ENCODE results near the gene PHF1.
A peak's percentile ranks its signal among the peaks of the same experiment; 100 is the strongest.

Gene PHF1

DNA sequence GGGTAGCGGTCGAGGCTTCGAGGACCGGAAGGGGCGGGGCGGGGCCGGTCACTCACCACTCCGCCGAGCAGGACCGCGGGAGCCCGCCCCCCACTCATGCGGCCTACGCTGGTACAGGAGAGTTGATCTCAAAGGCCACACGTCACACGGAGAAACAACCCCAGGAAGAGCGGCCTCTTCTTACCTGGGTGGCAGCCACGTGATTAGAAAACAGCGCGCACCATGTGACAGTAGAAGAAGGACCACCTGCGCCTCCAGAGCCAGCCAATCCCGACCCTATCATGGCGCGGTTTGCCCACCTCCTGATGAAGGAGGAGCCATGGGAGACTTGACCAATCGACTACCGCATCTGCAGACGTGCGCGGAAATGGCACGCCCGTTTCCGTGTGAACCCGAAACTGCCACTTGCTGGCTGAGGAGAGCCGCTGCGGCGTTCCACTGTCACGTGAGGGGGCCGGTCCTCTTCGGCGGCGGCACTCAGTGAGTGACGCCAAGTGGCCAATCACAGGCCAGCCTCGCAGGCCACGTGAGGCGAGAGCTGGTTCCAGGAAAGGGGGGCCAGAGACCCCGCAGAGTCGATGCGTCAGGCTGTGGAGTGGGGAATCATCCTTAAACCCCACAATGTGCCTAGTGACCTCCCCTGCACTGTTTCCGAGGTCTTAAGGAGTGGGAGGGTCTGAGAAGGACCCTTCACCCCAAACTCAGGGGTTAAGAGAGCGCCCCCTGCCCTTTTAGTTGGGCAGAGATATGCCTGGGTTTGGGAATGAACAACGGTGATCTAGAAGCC, 7.3 kb downstream of the PHF1 start, which contains the start of gene CUTA:
Gene CUTA, minus strand, starts transcription at position 205 of the 787 bp plus-strand sequence. Its CDS starts 107 bp downstream, at position 98.
- peak; percentile 100 for DNase-seq (ENCODE audit: low read depth, low spot score)

GRCh38 chr6:33418690-33419291, 8.0 kb downstream of the PHF1 start:
- peak; percentile 31 for DNase-seq (ENCODE audit: low read depth, low spot score)

DNA sequence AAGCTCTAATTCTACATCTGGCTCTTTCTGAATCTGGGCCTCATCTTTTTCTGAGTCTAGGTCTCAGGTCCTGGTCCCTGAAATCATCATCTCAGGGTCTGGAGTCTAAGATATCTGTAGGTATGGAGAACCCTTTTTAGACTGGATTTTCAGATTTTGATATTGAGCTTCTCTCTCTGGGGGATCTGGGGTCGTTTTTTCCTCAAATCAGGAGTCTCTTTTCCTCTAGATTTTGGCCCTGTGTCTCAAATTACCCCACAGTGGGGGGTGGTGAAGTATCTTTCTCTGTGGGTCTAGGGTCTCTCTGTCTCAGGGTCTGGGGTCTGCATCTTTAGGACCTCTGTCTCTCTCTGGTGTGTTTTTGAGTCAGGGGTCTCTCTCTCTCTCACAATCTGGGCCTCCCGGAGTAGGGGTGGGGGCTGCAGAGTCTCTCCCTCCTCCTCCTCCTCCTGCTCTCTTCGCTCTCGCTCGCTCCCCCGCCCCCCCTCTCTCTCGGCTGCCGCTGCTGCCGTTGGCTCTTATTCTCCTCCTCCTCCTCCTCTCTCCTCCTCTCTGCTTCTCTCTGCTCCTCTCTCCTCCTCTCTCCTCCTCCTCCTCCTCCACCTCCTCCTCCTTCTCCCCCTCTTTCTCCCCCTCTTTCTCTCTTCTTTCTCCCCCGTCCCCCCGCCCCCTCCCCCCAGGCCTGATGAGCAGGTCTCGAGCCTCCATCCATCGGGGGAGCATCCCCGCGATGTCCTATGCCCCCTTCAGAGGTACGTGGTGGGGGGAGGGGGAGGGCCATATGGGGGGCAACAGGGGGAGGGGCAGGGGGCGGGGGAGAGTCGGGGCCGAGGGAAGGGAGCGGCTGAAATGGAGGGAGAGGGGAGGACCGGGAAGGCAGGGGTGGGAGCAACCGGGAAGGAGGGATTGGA, 9.0 kb downstream of the PHF1 start, which contains the start of gene SYNGAP1:
Gene SYNGAP1, plus strand, starts transcription at position 486 of the 911 bp plus-strand sequence. Its CDS starts 200 bp downstream, at position 686.
- peak; percentile 69 for DNase-seq (ENCODE audit: low read depth, low spot score)

DNA sequence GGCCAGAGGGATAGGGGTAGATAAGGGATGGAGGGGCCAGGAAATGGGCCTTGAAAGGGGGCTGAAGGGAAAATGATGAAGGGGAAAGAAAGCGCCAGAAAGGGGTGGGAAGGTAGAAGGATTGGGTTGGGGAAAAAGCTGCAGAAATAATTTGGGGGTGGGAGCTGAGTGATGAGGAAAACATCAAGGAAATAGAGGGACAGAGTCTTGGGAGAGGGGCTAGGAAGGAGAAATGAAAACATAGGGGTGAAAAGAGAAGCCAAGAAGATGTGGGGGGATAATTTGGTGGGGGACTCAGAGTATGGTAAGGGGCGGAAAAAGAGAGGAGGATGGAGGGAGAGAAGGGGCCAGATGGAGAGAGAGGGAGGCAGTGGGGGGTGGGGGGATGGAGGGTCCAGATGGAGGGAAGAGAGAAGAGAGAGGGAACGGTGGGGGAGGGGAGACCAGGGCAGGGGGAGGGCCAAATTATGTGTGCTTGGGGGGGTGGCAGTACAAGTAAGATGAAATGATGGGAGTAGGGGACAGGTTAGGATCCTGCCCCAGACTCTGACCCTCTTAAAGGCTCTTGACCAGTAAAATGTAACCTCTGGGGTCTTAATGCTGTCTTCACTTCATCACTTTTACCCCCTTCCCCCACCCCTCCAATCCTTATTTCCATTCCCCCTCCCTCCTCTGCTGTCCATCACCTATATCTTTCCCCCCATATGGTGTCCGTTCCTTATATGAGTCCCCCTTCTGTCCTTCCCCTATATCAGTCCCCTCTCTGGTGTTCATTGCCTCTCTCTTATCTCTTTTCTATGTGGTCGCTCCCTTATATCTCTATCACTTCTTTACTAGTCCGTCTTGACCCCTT, 9.9 kb downstream of the PHF1 start:
- no peak for DNase-seq (ENCODE audit: low read depth, low spot score)

DNA sequence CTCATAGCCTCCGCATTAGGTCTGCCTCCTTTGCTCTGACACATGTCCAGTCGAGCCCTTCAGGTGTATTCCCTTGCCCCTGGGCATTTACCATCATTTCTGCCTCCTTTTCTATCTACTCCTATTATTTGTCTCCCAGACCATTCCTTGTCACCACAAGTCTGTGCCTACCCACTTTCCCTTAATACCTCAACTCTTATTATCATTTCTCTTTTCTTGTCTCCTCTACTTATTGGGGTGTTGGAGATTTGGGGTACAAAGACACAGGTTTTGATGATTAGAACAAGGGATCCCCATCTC, 10.5 kb downstream of the PHF1 start:
- DNase-seq (ENCODE audit: low read depth, low spot score), result no peak

DNA sequence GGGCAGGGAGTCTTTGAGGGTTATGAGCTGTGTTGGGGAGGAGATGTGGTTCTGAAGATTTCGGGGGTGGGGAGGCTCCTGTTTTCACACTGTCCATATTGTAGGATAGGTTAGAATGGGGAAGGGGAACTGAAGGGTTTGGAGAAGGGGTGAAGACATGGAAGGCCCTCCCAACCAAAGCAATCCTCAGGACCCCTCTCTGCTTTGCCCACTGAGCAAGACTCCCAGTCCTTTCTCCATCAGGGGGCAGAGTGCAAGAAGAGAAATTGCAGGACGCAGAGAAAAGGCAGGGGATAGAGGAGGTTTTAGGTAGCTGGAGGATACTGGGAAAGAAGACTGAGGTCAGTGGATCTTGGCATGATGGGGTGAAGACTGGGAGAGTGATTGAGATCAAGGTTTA, 13.0 kb downstream of the PHF1 start:
- DNase-seq (ENCODE audit: low read depth, low spot score), result no peak

DNA sequence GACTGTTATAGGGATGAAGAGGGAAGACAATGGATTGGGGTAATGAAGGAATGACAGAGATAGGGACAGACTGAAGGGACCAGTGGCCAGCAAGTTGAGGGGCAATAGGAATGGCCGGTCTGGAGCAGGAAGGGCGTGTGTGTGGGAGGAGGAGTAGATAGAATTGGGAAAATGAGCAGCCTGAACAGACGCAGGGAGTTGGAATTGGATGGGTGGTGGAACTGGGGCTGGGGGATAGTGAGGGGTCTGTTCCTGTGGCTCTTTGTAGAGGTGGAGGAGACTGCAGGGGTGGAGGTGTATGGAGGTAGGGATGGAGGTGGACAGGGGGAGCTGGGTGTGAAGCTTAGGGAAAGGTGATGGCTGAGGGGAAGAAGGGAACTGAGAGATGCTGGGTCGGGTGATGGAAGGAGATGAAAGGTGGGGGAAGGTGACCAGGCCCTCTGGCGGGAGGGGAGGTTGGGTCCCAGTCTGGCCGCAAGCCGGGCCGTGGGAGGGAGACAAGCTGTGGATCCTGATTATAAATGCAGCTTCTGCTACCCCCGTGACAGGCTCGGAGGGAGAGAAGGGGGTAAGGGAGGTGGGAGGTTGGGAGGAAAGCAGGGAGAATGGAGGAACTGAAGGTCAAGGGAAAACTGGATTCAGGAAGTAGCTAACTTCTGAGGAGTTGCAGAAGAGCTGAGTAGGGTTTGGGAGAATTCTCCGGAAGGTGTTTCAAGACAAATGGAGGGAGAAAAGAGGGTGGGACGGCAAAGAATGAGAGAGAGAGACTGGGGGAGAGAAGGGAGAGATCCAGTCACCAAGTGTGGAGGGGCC, 14.2 kb downstream of the PHF1 start:
- DNase-seq (ENCODE audit: low read depth, low spot score), result no peak

DNA sequence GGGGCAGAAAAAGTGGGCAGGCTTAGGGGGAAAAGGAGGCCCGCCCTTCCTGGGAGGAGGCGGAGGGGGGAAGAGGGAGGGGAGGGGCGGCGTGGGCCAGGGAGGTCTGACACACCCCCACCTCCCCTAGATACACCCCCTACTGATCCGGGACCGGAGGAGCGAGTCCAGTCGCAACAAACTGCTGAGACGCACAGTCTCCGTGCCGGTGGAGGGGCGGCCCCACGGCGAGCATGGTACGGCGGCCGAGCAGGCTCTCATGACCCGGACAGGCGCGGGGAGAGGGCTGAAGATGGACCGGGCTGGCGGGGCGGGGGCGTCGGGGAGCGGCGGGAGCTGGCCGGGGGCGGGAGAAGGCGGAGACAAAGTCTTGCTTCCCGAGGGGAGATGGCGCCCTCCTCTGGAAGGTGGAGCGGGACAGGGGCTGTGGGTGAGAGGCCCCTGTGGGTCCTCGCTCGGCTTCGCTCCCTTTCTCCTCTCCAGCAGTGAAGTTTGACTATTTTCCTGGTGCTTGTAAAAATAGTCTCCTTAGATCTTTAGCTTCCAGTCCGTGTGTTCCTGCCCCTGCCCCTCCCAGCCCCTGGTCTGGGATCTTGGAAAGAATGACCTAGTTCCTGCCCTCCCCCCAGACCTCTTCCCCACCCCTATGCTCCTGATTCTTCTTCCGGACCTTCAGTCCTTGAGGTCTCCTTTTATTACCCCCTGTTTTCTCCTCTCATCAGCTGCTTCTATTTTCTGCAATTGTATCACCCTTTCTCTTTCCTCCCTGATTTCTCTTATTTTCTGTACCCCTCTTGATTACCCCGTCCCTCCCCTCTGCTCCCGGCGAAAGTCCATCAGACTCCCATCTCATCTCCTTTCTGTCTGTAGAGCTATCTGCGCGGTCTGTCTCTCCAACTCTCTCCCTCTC, 15.1 kb downstream of the PHF1 start:
- peak; percentile 92 for DNase-seq (ENCODE audit: low read depth, low spot score)

DNA sequence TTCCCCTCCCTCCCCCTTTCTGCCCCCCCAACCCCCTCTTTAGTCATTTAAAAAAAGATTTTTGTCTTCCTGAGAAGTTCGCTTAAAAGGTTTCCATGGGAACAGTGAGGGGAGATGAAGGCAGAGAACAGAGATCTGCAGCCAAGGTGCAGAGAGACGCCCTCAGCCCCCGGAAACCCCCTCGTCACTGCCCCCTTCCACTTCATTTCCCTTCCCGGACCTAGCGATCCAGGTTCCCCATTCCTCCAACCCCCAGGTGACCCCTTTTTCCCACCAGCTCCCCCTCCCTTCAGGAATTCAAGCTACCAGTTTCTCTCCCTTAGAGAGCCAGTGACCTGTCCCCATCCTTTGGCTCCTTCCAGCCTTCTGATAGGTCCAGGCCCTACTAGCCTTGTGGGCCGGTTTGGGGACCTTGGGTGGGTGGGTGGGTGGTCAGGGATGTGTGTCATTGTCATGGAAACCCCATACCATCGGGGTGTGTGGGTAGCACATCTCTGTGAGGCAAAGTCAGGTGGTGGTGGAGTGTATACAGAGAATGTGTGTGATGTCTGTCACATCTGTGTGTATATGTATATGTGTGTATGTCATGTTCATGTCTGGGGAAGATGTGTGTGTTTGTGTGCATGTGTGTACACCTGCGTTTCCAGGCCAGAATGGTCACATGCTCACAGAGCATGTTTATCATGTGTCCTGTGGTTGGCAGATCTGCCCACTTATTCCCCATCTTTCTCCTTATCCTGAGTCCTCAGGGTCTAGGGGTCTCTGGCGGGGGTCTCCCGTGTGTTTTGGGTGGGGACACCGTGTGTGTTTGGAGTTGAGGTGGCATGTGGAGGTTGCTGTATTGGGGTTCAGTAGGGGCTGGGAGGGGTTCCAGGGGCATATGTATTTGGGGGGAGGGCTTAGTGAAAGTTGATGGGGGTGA, 16.0 kb downstream of the PHF1 start:
- DNase-seq (ENCODE audit: low read depth, low spot score), result peak; percentile 15

DNA sequence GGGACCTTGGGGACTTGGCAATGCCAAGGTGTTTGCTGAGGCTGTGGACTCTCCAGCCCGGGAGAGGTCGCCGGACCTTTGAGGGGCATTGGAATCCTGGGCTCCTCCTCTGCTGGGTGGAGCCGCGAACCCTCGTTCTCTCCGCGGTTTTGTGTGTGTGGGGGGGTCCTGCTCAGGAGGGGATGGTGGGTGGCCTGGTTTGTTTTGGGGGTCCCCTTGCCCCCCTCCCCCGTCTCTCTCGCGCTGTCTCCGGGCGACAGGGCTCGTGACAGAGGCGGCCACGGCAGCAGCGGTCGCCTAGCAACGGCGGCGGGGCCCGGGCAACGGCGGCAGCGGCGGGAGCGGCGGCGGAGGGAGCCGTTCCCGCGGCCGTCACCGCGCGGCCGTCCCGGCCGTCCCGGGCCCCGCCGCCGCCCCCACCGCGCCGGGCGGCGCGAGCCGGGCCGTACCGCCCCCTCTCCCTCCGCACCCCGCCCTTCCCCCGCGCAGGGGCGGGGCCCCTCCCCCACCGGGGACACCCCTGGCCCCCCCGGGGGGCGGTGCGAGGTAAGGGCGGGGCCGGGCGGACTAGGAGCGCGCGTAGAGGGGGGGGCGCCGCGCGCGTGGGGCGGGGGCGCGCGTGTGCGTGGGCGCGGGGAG, 16.9 kb downstream of the PHF1 start:
- DNase-seq (ENCODE audit: low read depth, low spot score), result peak; percentile 58

GRCh38 chr6:33428224-33428965, 17.6 kb downstream of the PHF1 start:
- DNase-seq (ENCODE audit: low read depth, low spot score), result peak; percentile 17

DNA sequence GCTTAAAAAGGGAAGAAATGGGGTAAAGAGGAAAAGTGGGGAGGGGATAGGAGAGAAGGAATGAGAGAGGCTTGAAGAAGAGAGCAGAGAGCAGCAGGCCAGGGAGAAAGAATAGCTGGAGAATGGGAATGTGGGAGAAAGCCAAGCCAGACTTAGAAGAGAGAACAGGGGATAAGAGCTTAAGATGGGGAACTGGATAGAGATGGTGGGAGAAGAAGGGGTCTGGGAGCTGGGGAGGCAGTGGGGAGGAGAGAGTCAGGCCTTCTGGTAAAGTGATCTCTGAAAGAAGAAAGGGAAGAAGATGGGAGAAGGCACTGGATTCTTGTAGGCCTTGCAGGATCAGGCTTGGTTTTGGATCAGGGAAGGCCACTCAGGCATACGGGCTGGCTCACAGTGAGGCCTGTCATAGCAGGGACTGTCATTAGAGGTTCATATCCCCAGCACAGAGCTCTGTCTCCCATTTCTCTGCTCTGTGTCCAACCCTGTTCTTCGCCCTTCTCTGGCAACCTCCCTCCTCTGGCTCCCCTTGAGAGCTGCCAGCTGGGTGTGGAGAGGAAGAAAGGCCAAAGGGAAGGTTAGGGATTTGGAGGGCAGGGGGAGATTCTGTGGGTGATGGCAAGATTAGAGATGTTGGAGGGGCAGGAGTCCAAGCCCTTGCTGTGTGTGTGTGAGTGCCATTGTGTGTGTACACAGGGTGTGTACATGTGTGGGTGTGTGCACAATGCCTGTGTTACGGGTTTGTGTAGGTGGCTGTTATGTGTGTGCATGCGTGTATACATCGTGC, 18.3 kb downstream of the PHF1 start:
- no peak for DNase-seq (ENCODE audit: low read depth, low spot score)

DNA sequence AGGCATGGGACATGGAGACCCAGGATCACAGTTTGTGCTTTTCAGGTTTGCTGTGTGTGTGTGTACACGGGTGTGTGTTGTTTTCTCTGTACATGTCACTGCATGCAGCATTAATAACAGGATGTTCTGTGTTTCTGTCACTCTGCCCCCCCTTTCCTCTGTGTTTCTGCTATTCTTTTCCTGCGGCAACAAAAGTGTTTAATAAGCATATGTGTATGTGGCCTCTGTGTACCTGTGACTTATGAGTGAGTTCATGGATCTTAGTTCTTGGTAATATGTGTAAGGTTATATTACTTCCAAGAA, 18.9 kb downstream of the PHF1 start:
- no peak for DNase-seq (ENCODE audit: low read depth, low spot score)

DNA sequence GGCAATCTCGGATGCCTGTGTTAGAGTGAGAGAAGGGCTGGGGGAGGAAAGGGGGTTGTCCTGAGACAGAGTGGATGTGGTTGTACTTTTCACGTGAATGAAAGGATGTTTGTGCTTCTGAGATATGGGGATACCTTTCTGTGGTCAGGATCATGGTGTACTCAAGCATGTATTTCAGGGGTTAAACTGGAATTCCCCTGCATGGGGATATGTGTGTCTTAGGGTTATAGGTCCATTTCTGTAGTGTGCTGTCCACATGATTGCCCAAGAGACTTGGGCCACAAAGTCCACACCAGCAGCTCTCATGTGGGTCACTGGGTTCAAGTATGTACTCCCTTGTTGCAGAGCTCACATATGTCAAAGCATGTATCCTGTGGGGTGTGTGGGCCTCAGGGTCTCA, 19.5 kb downstream of the PHF1 start:
- DNase-seq (ENCODE audit: low read depth, low spot score), result no peak

DNA sequence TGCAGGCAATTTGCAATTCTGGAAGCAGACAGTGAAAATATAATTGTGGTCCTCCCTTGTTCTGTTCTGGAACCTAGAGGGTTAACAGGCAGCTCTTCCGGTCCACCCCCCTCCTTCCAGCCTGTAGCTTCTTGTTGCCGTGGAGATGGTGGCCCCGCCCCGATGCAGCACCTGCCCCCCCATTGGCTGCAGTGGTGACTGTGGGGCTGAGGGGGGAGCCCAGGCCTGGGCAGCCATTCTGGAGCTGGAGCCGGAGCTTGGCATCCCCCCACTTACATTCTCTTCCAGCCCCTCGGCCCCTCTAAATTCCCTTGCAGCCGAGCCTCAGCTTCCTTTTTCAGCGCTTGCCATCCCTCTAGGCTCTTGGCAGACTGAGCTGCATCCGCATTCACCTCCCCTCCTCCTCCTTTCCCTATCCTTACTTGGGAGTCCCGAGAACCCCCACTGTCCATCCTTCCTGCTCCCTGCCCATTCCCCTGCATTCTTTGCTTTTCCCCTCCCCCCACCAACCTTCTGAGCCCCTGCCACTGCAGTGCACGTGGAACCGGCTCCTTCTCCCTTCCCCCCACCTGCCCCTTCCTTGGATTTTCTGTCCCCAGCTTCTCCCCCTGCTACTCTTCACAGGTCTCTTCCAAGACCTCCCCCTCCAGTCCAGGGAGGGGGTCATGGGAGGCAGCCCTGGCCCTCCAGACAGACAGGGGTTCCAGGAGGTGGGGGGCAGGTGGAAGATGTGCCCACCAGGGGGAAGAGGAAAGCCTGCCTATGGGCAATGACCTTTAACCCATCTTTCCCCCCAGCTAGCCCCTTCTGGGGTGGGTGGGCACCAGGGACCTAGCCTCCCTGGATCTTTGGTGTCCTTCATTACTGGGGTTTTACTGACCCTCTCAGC, 20.4 kb downstream of the PHF1 start:
- peak; percentile 76 for DNase-seq (ENCODE audit: low read depth, low spot score)
